HCT116 (cell line): ENCODE data around the gene BNC1.
"Not testable (repeated sequence)": the region's sequence is repeated elsewhere in the genome, so short reads cannot be mapped to it uniquely, and the experiment has no call there.

Source experiments
- CEBPB ChIP-seq: IDR thresholded peaks from 2 replicates; pipeline ENCODE4 v1.6.1; 2012; ENCODE audit warnings: low read depth
- ELF1 ChIP-seq: IDR thresholded peaks from 2 replicates; pipeline ENCODE4 v1.6.1; 2012; ENCODE audit warnings: low read depth, borderline replicate concordance
- EZH2 ChIP-seq: fragments of 200-600 bp; sonication (generic); IDR thresholded peaks from 2 replicates; pipeline ENCODE4 v1.6.1; 2017; ENCODE audit warnings: antibody characterized with exemption, mixed run types
- POLR2A ChIP-seq: IDR thresholded peaks from 2 replicates; pipeline ENCODE4 v1.7.0; 2011; ENCODE audit warnings: borderline replicate concordance; ENCODE audit not compliant: insufficient read depth, insufficient read length; ENCODE audit errors: extremely low read depth
- RAD21 ChIP-seq: IDR thresholded peaks from 2 replicates; pipeline ENCODE4 v1.6.1; 2012; ENCODE audit warnings: low read depth, mild to moderate bottlenecking
- SP1 ChIP-seq: IDR thresholded peaks from 2 replicates; pipeline ENCODE4 v1.6.1; 2012; ENCODE audit warnings: low read depth
- SRF ChIP-seq: IDR thresholded peaks from 2 replicates; pipeline ENCODE4 v1.6.1; 2012; ENCODE audit warnings: low read depth
- ZNF274 ChIP-seq: fragments of 200-500 bp; sonication (Bioruptor generic); IDR thresholded peaks from 2 replicates; pipeline ENCODE4 v1.6.1; 2014; ENCODE audit warnings: mild to moderate bottlenecking, low read depth, low read length, inconsistent platforms
- TF ChIP-seq, protein P1 (sequence below), 3 experiments: fragments of 200-600 bp in 1 of 3; sonication (generic) in 1 of 3; IDR thresholded peaks in 2 of 3; conservative IDR thresholded peaks in 1 of 3; 2 replicates each; pipeline ENCODE4 v1.5.1; 2012 to 2017; ENCODE audit warnings: low read depth in 2 of 3, low read length in 2 of 3, antibody characterized with exemption in 1 of 3, borderline replicate concordance in 1 of 3, control low read depth in 1 of 3, mild to moderate bottlenecking in 1 of 3, mixed read lengths in 1 of 3, mixed run types in 1 of 3, moderate library complexity in 1 of 3; ENCODE audit not compliant: insufficient read depth in 1 of 3
- TF ChIP-seq, protein P2 (sequence below): IDR thresholded peaks from 2 replicates; pipeline ENCODE4 v1.6.1; 2012

DNA sequence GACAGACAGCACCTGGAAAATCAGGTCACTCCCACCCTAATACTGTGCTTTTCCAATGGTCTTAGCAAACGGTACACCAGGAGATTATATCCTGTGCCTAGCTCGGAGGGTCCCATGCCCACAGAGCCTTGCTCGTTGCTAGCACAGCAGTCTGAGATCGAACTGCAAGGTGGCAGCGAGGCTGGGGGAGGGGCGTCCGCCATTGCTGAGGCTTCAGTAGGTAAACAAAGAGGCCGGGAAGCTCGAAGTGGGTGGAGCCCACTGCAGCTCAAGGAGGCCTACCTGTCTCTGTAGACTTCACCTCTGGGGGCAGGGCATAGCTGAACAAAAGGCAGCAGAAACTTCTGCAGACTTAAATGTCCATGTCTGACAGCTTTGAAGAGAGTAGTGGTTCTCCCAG, 62.7 kb downstream of the BNC1 start:
- TF ChIP-seq, protein P1, sequence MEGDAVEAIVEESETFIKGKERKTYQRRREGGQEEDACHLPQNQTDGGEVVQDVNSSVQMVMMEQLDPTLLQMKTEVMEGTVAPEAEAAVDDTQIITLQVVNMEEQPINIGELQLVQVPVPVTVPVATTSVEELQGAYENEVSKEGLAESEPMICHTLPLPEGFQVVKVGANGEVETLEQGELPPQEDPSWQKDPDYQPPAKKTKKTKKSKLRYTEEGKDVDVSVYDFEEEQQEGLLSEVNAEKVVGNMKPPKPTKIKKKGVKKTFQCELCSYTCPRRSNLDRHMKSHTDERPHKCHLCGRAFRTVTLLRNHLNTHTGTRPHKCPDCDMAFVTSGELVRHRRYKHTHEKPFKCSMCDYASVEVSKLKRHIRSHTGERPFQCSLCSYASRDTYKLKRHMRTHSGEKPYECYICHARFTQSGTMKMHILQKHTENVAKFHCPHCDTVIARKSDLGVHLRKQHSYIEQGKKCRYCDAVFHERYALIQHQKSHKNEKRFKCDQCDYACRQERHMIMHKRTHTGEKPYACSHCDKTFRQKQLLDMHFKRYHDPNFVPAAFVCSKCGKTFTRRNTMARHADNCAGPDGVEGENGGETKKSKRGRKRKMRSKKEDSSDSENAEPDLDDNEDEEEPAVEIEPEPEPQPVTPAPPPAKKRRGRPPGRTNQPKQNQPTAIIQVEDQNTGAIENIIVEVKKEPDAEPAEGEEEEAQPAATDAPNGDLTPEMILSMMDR (IDR thresholded peaks at IDR 0.05 in 2 of 3, conservative IDR thresholded peaks at IDR 0.05 in 1 of 3; ENCODE audit: borderline replicate concordance in 1 of 3, insufficient read depth in 1 of 3, low read depth in 2 of 3, low read length in 2 of 3), result not testable (repeated sequence)
- TF ChIP-seq POLR2A, SRF, ELF1, SP1, EZH2, RAD21, CEBPB, ZNF274: not testable (repeated sequence)
- TF ChIP-seq, protein P2, sequence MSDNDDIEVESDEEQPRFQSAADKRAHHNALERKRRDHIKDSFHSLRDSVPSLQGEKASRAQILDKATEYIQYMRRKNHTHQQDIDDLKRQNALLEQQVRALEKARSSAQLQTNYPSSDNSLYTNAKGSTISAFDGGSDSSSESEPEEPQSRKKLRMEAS, result not testable (repeated sequence)
